ENCODE measurements around the gene DOP1A.
A peak's percentile ranks its signal among the peaks of the same experiment; 100 is the strongest.
"Not testable (repeated sequence)": the region's sequence is repeated elsewhere in the genome, so short reads cannot be mapped to it uniquely, and the experiment has no call there.

DOP1A gene

DNA sequence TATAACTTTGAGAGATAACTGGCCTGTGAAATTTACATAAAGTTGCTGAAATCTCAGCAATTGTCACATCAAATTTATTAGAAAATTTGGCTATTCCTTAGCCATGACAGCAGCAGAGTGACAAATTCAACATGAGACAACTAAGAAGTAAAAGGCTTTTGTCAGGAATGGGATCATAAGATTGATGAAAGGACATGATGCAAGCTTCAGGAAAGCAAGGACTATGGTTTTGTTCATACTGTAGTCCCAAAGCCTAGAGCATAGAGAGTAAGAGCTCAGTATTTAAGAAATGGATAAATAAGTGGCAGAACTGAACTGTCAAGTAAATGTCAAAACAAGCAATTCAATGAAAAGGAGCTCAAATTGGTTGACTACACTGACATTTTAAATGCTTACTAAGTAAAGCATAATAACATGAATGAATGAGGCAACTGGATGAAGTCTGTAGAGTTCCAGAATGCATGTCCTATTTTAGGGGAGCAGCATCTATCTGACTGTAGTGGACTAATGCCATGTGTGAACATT, 113.0 kb downstream of the DOP1A start:
- TF ChIP-seq, protein P1, sequence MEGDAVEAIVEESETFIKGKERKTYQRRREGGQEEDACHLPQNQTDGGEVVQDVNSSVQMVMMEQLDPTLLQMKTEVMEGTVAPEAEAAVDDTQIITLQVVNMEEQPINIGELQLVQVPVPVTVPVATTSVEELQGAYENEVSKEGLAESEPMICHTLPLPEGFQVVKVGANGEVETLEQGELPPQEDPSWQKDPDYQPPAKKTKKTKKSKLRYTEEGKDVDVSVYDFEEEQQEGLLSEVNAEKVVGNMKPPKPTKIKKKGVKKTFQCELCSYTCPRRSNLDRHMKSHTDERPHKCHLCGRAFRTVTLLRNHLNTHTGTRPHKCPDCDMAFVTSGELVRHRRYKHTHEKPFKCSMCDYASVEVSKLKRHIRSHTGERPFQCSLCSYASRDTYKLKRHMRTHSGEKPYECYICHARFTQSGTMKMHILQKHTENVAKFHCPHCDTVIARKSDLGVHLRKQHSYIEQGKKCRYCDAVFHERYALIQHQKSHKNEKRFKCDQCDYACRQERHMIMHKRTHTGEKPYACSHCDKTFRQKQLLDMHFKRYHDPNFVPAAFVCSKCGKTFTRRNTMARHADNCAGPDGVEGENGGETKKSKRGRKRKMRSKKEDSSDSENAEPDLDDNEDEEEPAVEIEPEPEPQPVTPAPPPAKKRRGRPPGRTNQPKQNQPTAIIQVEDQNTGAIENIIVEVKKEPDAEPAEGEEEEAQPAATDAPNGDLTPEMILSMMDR (IDR thresholded peaks at IDR 0.05; ENCODE audit: low read depth, low read length) = no peak
- in situ Hi-C loops (cut with HindIII; ENCODE audit: low sequenced_read_pairs) = no loop called here
- H3K4me3 ChIP-seq (ENCODE audit: low read depth, low read length) = no peak overlapping the region
- no peak for DNase-seq (ENCODE audit: low read depth, low spot score)

DNA sequence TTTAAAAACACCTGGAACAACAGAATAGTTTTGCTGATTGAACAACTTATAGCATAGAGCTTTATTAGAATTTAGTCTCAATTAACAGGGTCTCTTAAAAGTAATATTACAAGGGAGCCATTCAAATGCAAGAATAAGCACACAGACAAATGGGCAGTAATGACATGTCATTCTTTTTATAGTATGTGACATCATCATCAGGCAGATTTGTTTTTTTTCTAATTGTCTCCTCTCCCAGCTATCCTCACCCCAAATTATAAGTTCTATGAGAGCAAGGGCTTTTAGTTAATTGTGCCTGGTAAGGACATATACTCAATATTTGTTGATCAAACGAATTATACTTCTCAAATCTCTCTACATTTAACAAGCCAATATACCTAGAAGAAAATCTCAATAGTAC, 114.6 kb downstream of the DOP1A start:
- H3K4me3 ChIP-seq (ENCODE audit: low read depth, low read length) = no peak overlapping the region
- in situ Hi-C loops (cut with HindIII; ENCODE audit: low sequenced_read_pairs) = no loop called here
- no peak for DNase-seq (ENCODE audit: low read depth, low spot score)
- TF ChIP-seq, protein P1 (IDR thresholded peaks at IDR 0.05; ENCODE audit: low read depth, low read length) = no peak

DNA sequence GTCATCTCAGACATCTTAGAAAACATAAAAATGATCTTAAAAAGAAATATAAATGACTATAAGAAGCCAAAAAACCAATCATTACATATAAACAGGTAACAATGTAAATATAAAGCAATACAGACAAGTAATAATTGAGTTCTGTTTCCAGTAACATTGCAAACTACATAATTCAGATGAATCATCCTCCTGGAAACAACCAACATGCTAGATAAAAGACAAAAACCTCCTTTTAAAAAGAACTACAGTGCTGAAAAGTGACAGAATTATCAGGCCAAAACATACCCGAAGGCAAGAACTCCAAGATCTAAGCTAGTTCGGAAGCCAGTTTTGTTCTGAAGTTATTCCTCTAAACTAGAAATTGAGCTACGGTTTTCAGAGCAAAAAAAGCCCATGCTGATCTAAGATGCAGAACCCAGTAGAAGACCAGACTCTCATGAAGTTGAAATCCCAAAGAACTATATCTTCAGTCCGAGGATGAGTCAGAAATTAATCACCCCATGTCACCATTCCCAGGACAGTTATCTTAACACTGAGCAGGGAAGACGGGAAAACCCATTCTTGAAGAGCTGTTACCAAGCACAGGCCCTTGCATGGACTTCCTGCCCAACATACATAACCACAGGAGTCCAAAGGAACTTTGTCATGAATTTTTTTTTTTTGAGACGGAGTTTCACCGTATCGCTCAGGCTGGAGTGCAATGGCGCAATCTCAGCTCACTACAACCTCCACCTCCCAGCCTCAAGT, 115.8 kb downstream of the DOP1A start:
- DNase-seq (ENCODE audit: low read depth, low spot score) = peak; percentile 72
- in situ Hi-C loops (cut with HindIII; ENCODE audit: low sequenced_read_pairs) = no loop called here
- TF ChIP-seq, protein P1 (IDR thresholded peaks at IDR 0.05; ENCODE audit: low read depth, low read length) = no peak
- H3K4me3 ChIP-seq (ENCODE audit: low read depth, low read length) = no peak overlapping the region

DNA sequence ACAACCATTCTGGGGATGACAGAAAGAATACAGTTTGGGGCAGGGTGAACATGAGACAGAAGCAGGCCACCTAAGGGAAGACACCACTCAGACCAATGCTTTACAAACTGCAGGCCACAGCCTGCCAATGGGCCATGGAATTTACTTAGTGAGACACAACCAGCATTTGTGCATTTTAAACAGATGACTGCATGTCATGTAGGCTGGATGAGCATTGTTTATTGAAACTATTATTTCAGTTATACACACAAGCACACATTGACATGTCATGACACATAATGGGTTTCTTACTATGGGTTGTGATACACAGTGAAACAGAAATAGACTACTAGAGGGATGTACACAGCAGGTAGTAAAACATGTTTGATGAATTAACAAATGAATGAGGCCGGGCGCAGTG, 117.6 kb downstream of the DOP1A start:
- H3K4me3 ChIP-seq (ENCODE audit: low read depth, low read length) = no peak overlapping the region
- TF ChIP-seq, protein P1 (IDR thresholded peaks at IDR 0.05; ENCODE audit: low read depth, low read length) = no peak
- no peak for DNase-seq (ENCODE audit: low read depth, low spot score)
- in situ Hi-C loops (cut with HindIII; ENCODE audit: low sequenced_read_pairs) = no loop called here

DNA sequence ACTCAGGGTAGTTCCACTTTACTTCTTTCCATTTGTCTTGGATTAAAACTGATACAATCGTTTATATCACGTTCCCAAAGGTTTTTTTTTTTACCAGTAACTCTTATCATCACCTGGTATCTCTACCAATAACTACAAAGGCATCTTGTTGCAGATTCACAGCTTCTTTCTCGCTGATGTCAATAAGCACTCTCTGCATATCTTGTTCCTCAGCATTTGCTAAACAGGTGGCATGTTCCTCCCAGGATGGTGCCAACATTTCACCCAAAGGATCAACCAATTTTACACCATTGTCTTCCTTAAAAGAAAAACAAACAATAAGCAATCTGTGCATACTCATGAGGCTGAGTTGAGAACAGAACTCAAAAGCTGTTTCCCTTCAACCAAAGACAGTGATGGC, 121.0 kb downstream of the DOP1A start:
- no peak for DNase-seq (ENCODE audit: low read depth, low spot score)
- TF ChIP-seq, protein P1 (IDR thresholded peaks at IDR 0.05; ENCODE audit: low read depth, low read length) = no peak
- in situ Hi-C loops (cut with HindIII; ENCODE audit: low sequenced_read_pairs) = no loop called here
- H3K4me3 ChIP-seq (ENCODE audit: low read depth, low read length) = no peak overlapping the region

DNA sequence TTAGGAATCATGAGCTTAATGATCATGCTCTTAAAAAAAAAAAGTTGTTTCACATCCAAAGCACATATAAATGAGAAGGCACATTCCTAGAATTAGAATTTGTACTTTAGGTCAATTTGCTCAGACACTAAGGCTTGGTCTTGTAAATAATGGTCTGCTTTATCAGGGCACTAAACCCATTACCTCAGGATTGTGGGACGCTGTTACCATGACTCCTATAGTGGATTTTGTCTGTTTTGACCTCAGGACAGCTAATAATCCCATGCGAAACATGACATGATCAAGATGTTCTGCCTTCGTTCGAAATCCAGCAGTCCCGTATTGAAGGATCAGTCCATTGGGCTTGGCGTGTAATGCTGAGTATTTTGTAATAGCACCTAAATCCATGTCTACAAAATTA, 123.2 kb downstream of the DOP1A start:
- in situ Hi-C loops (cut with HindIII; ENCODE audit: low sequenced_read_pairs) = no loop called here
- DNase-seq (ENCODE audit: low read depth, low spot score) = no peak
- TF ChIP-seq, protein P1 (IDR thresholded peaks at IDR 0.05; ENCODE audit: low read depth, low read length) = no peak
- no peak overlapping the region for H3K4me3 ChIP-seq (ENCODE audit: low read depth, low read length)

DNA sequence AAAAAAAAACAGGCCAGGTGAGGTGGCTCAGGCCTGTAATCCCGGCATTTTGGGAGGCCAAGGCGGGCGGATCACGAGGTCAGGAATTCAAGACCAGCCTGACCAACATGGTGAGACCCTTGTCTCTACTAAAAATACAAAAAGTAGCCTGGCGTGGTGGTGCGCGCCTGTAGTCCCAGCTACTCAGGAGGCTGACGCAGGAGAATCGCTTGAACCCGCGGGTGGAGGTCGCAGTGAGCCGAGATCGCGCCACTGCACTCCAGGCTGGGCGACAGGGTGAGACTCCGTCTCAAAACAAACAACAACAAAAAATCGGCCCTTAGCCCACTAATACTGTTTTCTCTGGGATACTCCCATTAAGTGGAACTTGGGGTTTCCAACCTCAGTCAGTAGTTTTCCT, 124.5 kb downstream of the DOP1A start:
- DNase-seq (ENCODE audit: low read depth, low spot score); in situ Hi-C loops (cut with HindIII; ENCODE audit: low sequenced_read_pairs): not testable (repeated sequence)
- peak overlapping the region; percentile 70 for H3K4me3 ChIP-seq (ENCODE audit: low read depth, low read length)
